ENCODE data around the gene CENPM.

The CENPM gene

GRCh38 chr22:41900652-41901312, 46.2 kb downstream of the CENPM start:
- 96% methylated on average over 8 of the region's 8 CpGs for WGBS
- H2BK5ac ChIP-seq (ENCODE audit: low read depth, low read length, poor library complexity, severe bottlenecking): no peak overlapping the region

DNA sequence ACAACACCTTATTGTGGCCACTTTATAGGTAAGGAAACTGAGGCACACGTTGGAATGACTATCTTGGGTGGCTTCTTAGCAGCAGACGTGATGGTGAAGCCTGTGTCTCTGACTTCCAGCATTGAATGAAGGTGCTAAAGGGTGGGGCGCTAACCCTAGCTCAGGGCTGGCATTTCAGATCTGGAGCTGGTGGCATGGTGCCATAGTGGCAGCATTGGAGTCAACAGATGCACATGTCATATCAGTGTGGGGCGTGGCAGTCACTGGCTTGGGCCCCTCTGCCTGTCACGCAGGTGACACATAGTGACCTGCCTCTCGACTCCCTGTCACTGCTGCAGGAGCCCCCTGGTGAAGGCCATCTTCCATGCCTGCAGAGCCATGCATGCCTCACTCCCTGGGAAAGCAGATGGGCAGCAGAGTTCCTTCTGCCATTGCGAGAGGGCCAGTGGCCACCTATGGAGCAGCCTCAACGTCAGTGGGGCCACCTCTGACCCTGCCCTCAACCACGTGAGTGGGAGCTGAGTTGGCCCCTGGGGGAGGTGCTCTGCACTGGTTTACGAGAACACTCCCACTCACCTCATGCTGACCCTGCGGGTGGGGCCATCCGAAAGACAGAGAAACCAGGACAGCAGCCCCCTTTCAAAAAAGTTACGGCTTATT, 46.8 kb downstream of the CENPM start:
- H3K36me3 ChIP-seq (ENCODE audit: control insufficient read depth in 1 of 2, insufficient read depth in 2 of 2, low read depth in 1 of 2, low read length in 2 of 2): peaks cover 85 to 91% of the 10 kb centered on the region in 2 experiments
- no peak overlapping the region for H2BK12ac ChIP-seq (ENCODE audit: low read length in 2 of 2)
- H2BK120ac ChIP-seq (ENCODE audit: low read depth, low read length): no peak overlapping the region
- no peak for DNase-seq
- H3K9me3 ChIP-seq (ENCODE audit: control insufficient read depth, low read length): no peaks in the 10 kb centered on the region
- H3K9ac ChIP-seq (ENCODE audit: low read length): no peak overlapping the region
- no peak overlapping the region for H4K8ac ChIP-seq (ENCODE audit: low read length)
- H3K4me1 ChIP-seq (ENCODE audit: control insufficient read depth, insufficient read depth, low read depth, low read length): peaks cover 8% of the 10 kb centered on the region
- no peak overlapping the region for H3K18ac ChIP-seq (ENCODE audit: low read depth in 1 of 2, low read length in 2 of 2)
- no peak overlapping the region for H3K4me3 ChIP-seq (ENCODE audit: insufficient read depth in 1 of 2, low read depth in 1 of 2, low read length in 2 of 2)
- H3K27me3 ChIP-seq (ENCODE audit: control insufficient read depth in 1 of 2, insufficient read depth in 1 of 2, low read length in 2 of 2): no peaks in the 10 kb centered on the region
- no peak overlapping the region for H2AFZ ChIP-seq (ENCODE audit: low read depth, low read length)
- no peak overlapping the region for H3K4ac ChIP-seq (ENCODE audit: low read depth in 1 of 2, low read length in 2 of 2)
- no peak overlapping the region for H4K91ac ChIP-seq (ENCODE audit: low read length)
- H2BK15ac ChIP-seq (ENCODE audit: low read depth, poor library complexity, severe bottlenecking): no peak overlapping the region
- H3K23ac ChIP-seq (ENCODE audit: low read length in 2 of 2): no peak overlapping the region
- H3K4me2 ChIP-seq (ENCODE audit: low read length, poor library complexity, severe bottlenecking): no peak overlapping the region
- no peak overlapping the region for H2AK5ac ChIP-seq (ENCODE audit: low read length, severe bottlenecking)
- no peak overlapping the region for H3K27ac ChIP-seq (ENCODE audit: low read length, poor library complexity, severe bottlenecking)
- H3K79me1 ChIP-seq (replicated peaks; ENCODE audit: low read length, poor library complexity, severe bottlenecking): peaks cover 2% of the 10 kb centered on the region
- no peak overlapping the region for H3K14ac ChIP-seq (ENCODE audit: low read length in 2 of 2)
- no peak overlapping the region for H2BK5ac ChIP-seq (ENCODE audit: low read depth, low read length, poor library complexity, severe bottlenecking)
- WGBS: 92% methylated on average over 13 of the region's 13 CpGs

More at GRCh38 chr22:41900652-41901312, 46.2 kb downstream of the CENPM start:
- Histone ChIP-seq H4K8ac (ENCODE audit: low read length) (no peak overlapping the region), H2BK12ac (ENCODE audit: low read length in 2 of 2) (no peak overlapping the region), H3K27me3 (ENCODE audit: control insufficient read depth in 1 of 2, insufficient read depth in 1 of 2, low read length in 2 of 2) (no peaks in the 10 kb centered on the region), H3K4me3 (ENCODE audit: insufficient read depth in 1 of 2, low read depth in 1 of 2, low read length in 2 of 2) (no peak overlapping the region), H2BK15ac (ENCODE audit: low read depth, poor library complexity, severe bottlenecking) (no peak overlapping the region), H4K91ac (ENCODE audit: low read length) (no peak overlapping the region), H3K9ac (ENCODE audit: low read length) (no peak overlapping the region), H3K4me2 (ENCODE audit: low read length, poor library complexity, severe bottlenecking) (no peak overlapping the region), H3K18ac (ENCODE audit: low read depth in 1 of 2, low read length in 2 of 2) (no peak overlapping the region), H2BK120ac (ENCODE audit: low read depth, low read length) (no peak overlapping the region), H2AFZ (ENCODE audit: low read depth, low read length) (no peak overlapping the region), H3K27ac (ENCODE audit: low read length, poor library complexity, severe bottlenecking) (no peak overlapping the region), H3K9me3 (ENCODE audit: control insufficient read depth, low read length) (no peaks in the 10 kb centered on the region), H3K23ac (ENCODE audit: low read length in 2 of 2) (no peak overlapping the region), H3K4ac (ENCODE audit: low read depth in 1 of 2, low read length in 2 of 2) (no peak overlapping the region), H3K4me1 (ENCODE audit: control insufficient read depth, insufficient read depth, low read depth, low read length) (peaks cover 8% of the 10 kb centered on the region), H3K14ac (ENCODE audit: low read length in 2 of 2) (no peak overlapping the region), H2AK5ac (ENCODE audit: low read length, severe bottlenecking) (no peak overlapping the region), H3K79me1 (replicated peaks; ENCODE audit: low read length, poor library complexity, severe bottlenecking) (peaks cover 2% of the 10 kb centered on the region), H3K36me3 (ENCODE audit: control insufficient read depth in 1 of 2, insufficient read depth in 2 of 2, low read depth in 1 of 2, low read length in 2 of 2) (peaks cover 88 to 94% of the 10 kb centered on the region in 2 experiments)
- DNase-seq: no peak

- H4K91ac ChIP-seq (ENCODE audit: low read length): no peak overlapping the region
- DNase-seq: no peak
- peaks cover 83 to 91% of the 10 kb centered on the region in 2 experiments for H3K36me3 ChIP-seq (ENCODE audit: control insufficient read depth in 1 of 2, insufficient read depth in 2 of 2, low read depth in 1 of 2, low read length in 2 of 2)
- no peak overlapping the region for H3K9ac ChIP-seq (ENCODE audit: low read length)
- no peaks in the 10 kb centered on the region for H3K27me3 ChIP-seq (ENCODE audit: control insufficient read depth in 1 of 2, insufficient read depth in 1 of 2, low read length in 2 of 2)
- no peak overlapping the region for H3K27ac ChIP-seq (ENCODE audit: low read length, poor library complexity, severe bottlenecking)
- H3K4ac ChIP-seq (ENCODE audit: low read depth in 1 of 2, low read length in 2 of 2): no peak overlapping the region
- H2AFZ ChIP-seq (ENCODE audit: low read depth, low read length): no peak overlapping the region
- peaks cover 8% of the 10 kb centered on the region for H3K4me1 ChIP-seq (ENCODE audit: control insufficient read depth, insufficient read depth, low read depth, low read length)
- H2BK15ac ChIP-seq (ENCODE audit: low read depth, poor library complexity, severe bottlenecking): no peak overlapping the region
- no peak overlapping the region for H2BK12ac ChIP-seq (ENCODE audit: low read length in 2 of 2)
- H4K8ac ChIP-seq (ENCODE audit: low read length): no peak overlapping the region
- no peak overlapping the region for H3K14ac ChIP-seq (ENCODE audit: low read length in 2 of 2)
- WGBS: 96% methylated on average over 5 of the region's 5 CpGs
- no peak overlapping the region for H3K4me2 ChIP-seq (ENCODE audit: low read length, poor library complexity, severe bottlenecking)
- H3K9me3 ChIP-seq (ENCODE audit: control insufficient read depth, low read length): no peaks in the 10 kb centered on the region
- H3K4me3 ChIP-seq (ENCODE audit: insufficient read depth in 1 of 2, low read depth in 1 of 2, low read length in 2 of 2): no peak overlapping the region
- H3K23ac ChIP-seq (ENCODE audit: low read length in 2 of 2): no peak overlapping the region
- no peak overlapping the region for H3K18ac ChIP-seq (ENCODE audit: low read depth in 1 of 2, low read length in 2 of 2)
- no peak overlapping the region for H2AK5ac ChIP-seq (ENCODE audit: low read length, severe bottlenecking)
- peaks cover 4% of the 10 kb centered on the region for H3K79me1 ChIP-seq (replicated peaks; ENCODE audit: low read length, poor library complexity, severe bottlenecking)
- no peak overlapping the region for H2BK5ac ChIP-seq (ENCODE audit: low read depth, low read length, poor library complexity, severe bottlenecking)
- no peak overlapping the region for H2BK120ac ChIP-seq (ENCODE audit: low read depth, low read length)
Measured at GRCh38 chr22:41899110-41899509, 47.8 kb downstream of the CENPM start.

DNA sequence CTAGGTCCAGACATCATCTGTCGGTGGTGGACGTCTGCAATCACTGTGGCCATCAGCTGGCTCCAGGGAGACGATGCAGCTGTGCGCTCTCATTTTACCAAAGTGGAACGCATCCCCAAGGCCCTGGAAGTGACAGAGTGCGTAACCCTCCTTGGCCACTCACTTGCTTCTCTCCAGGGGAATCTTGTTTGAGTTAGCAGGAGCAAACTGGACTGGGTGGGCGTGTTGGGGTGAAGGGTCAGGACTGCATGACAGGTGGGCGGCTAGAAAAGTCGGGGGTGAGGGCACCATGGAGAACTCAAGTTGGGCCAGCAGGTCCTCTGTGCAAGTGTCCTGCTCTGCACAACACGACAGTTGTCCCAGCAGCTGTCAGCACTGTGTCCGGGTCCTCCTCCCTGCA, 48.3 kb downstream of the CENPM start:
- peaks cover 82 to 91% of the 10 kb centered on the region in 2 experiments for H3K36me3 ChIP-seq (ENCODE audit: control insufficient read depth in 1 of 2, insufficient read depth in 2 of 2, low read depth in 1 of 2, low read length in 2 of 2)
- H3K18ac ChIP-seq (ENCODE audit: low read depth in 1 of 2, low read length in 2 of 2): no peak overlapping the region
- H2AK5ac ChIP-seq (ENCODE audit: low read length, severe bottlenecking): no peak overlapping the region
- no peak overlapping the region for H2BK5ac ChIP-seq (ENCODE audit: low read depth, low read length, poor library complexity, severe bottlenecking)
- H3K4me2 ChIP-seq (ENCODE audit: low read length, poor library complexity, severe bottlenecking): no peak overlapping the region
- H4K8ac ChIP-seq (ENCODE audit: low read length): no peak overlapping the region
- peaks cover 5% of the 10 kb centered on the region for H3K79me1 ChIP-seq (replicated peaks; ENCODE audit: low read length, poor library complexity, severe bottlenecking)
- H3K27ac ChIP-seq (ENCODE audit: low read length, poor library complexity, severe bottlenecking): no peak overlapping the region
- H2BK15ac ChIP-seq (ENCODE audit: low read depth, poor library complexity, severe bottlenecking): no peak overlapping the region
- H3K23ac ChIP-seq (ENCODE audit: low read length in 2 of 2): no peak overlapping the region
- H3K27me3 ChIP-seq (ENCODE audit: control insufficient read depth in 1 of 2, insufficient read depth in 1 of 2, low read length in 2 of 2): no peaks in the 10 kb centered on the region
- no peak overlapping the region for H3K14ac ChIP-seq (ENCODE audit: low read length in 2 of 2)
- no peak overlapping the region for H2AFZ ChIP-seq (ENCODE audit: low read depth, low read length)
- no peak overlapping the region for H2BK120ac ChIP-seq (ENCODE audit: low read depth, low read length)
- H3K9ac ChIP-seq (ENCODE audit: low read length): no peak overlapping the region
- whole genome bisulfite sequencing: 96% methylated on average over 11 of the region's 11 CpGs
- H2BK12ac ChIP-seq (ENCODE audit: low read length in 2 of 2): no peak overlapping the region
- no peak overlapping the region for H3K4me3 ChIP-seq (ENCODE audit: insufficient read depth in 1 of 2, low read depth in 1 of 2, low read length in 2 of 2)
- no peak for DNase-seq
- H3K4ac ChIP-seq (ENCODE audit: low read depth in 1 of 2, low read length in 2 of 2): no peak overlapping the region
- H3K9me3 ChIP-seq (ENCODE audit: control insufficient read depth, low read length): no peaks in the 10 kb centered on the region
- H4K91ac ChIP-seq (ENCODE audit: low read length): no peak overlapping the region
- H3K4me1 ChIP-seq (ENCODE audit: control insufficient read depth, insufficient read depth, low read depth, low read length): peaks cover 8% of the 10 kb centered on the region

Data from mesenchymal stem cell (in vitro differentiated cells and primary cell).